Measurements from ENCODE around the gene TGFA. TPM values are rescaled to one million over a fixed set of nuclear protein-coding genes. Genes with fewer than 3 reads are reported as not detected.

TGFA gene
- total RNA-seq, 1 experiment from 2014 or later: 50.1 TPM

GRCh38 chr2:70433315-70433714 is 120.3 kb downstream of the TGFA start:
- ChIA-PET RAD21 (ENCODE audit: low non-redundant PET in 1 of 2, low total read pairs in 2 of 2, uncharacterized antibody in 2 of 2, unreplicated experiment in 2 of 2) (no interaction called here), POLR2A (no interaction called here), CTCF (no interaction called here)
- Histone ChIP-seq H3K4me3 (replicated peaks in 1 of 2; ENCODE audit: low read depth in 1 of 2, low read length in 2 of 2) (no peak overlapping the region), H3K4me1 (ENCODE audit: control insufficient read depth in 1 of 2, insufficient read depth in 2 of 2, low read length in 2 of 2) (peaks cover 0 to 11% of the 10 kb centered on the region in 2 experiments; a peak in 2 of 4 replicates), H3K27ac (ENCODE audit: low read depth, low read length) (no peak overlapping the region), H3K4me2 (ENCODE audit: low read length) (no peak overlapping the region), H3K79me2 (ENCODE audit: insufficient read depth, low read length) (no peaks in the 10 kb centered on the region), H4K20me1 (ENCODE audit: insufficient read depth) (no peaks in the 10 kb centered on the region), H2AFZ (ENCODE audit: low read depth, low read length, poor library complexity, severe bottlenecking) (no peak overlapping the region), H3K27me3 (ENCODE audit: insufficient read depth, low read length) (no peaks in the 10 kb centered on the region), H3K9me3 (ENCODE audit: control insufficient read depth in 1 of 2, insufficient read depth in 1 of 2, low read depth in 1 of 2, low read length in 2 of 2) (no peaks in the 10 kb centered on the region), H3K9me2 (ENCODE audit: insufficient read depth) (no peaks in the 10 kb centered on the region), H3K36me3 (ENCODE audit: control insufficient read depth in 1 of 2, insufficient read depth in 2 of 2, low read length in 2 of 2) (no peaks in the 10 kb centered on the region), H3K9ac (ENCODE audit: low read length) (no peak overlapping the region)
- DNase-seq (ENCODE audit: low read depth, low spot score) (no peak), ATAC-seq (no peak)
- intact Hi-C loops (cut with micrococcal nuclease): no loop called here
- BruUV-seq (replicated peaks): no TSS peak
- TF ChIP-seq, protein P1, sequence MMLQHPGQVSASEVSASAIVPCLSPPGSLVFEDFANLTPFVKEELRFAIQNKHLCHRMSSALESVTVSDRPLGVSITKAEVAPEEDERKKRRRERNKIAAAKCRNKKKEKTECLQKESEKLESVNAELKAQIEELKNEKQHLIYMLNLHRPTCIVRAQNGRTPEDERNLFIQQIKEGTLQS (IDR thresholded peaks at IDR 0.05): no peak

DNA sequence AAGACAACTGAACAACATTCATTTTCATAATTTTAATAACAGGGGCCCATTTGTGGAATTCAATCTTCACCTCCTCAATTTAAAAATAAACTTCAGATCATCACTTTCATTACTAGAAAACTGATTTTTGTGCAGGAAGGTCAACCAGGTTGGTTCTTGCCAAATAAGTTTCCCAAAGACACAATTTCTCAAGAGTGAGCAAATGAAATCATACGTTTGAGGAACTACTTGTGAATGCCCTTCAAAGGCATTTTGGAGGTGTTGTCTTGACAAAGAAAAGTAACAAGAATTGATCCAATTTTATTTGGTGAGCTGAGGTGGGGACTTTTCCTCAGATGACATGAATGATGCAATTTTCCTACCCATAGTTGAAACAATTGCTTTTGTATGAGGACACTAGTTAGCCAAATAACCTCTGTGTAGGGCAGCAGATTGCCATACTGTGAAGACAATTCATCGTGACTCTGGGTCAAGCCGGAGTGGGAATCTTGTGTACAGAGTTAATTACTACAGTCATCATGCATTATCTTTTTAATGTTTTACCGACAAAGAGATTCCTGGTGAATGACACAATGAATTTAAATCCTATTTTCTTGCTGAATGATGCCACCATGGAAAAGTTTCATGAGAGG is 121.8 kb downstream of the TGFA start:
- Histone ChIP-seq H3K27me3 (ENCODE audit: insufficient read depth, low read length) (no peaks in the 10 kb centered on the region), H3K4me1 (ENCODE audit: control insufficient read depth in 1 of 2, insufficient read depth in 2 of 2, low read length in 2 of 2) (peaks cover 0 to 11% of the 10 kb centered on the region in 2 experiments; a peak in 2 of 4 replicates), H3K36me3 (ENCODE audit: control insufficient read depth in 1 of 2, insufficient read depth in 2 of 2, low read length in 2 of 2) (no peaks in the 10 kb centered on the region), H3K9ac (ENCODE audit: low read length) (no peak overlapping the region), H4K20me1 (ENCODE audit: insufficient read depth) (no peaks in the 10 kb centered on the region), H3K4me2 (ENCODE audit: low read length) (peak overlapping the region; percentile 44), H3K4me3 (replicated peaks in 1 of 2; ENCODE audit: low read depth in 1 of 2, low read length in 2 of 2) (no peak overlapping the region; a peak in 1 of 4 replicates), H3K79me2 (ENCODE audit: insufficient read depth, low read length) (no peaks in the 10 kb centered on the region), H2AFZ (ENCODE audit: low read depth, low read length, poor library complexity, severe bottlenecking) (peak overlapping the region; percentile 95), H3K9me2 (ENCODE audit: insufficient read depth) (no peaks in the 10 kb centered on the region), H3K27ac (ENCODE audit: low read depth, low read length) (no peak overlapping the region), H3K9me3 (ENCODE audit: control insufficient read depth in 1 of 2, insufficient read depth in 1 of 2, low read depth in 1 of 2, low read length in 2 of 2) (no peaks in the 10 kb centered on the region)
- ChIA-PET POLR2A (no interaction called here), CTCF (no interaction called here), RAD21 (ENCODE audit: low non-redundant PET in 1 of 2, low total read pairs in 2 of 2, uncharacterized antibody in 2 of 2, unreplicated experiment in 2 of 2) (no interaction called here)
- peak; percentile 60 for DNase-seq (ENCODE audit: low read depth, low spot score)
- no TSS peak for BruUV-seq (replicated peaks)
- peak; percentile 61; the same call in 1 of the 2 replicates for ATAC-seq
- intact Hi-C loops (cut with micrococcal nuclease): no loop called here
- TF ChIP-seq MAX (IDR thresholded peaks at IDR 0.05): 0 out of 2 replicates have a peak, but pooled peaks have one; percentile 41
- no peak for TF ChIP-seq EZH2phosphoT487 (IDR thresholded peaks at IDR 0.05; ENCODE audit: borderline replicate concordance)
- TF ChIP-seq POLR2A (IDR thresholded peaks at IDR 0.05; ENCODE audit: borderline replicate concordance, extremely low read depth, insufficient read depth, insufficient read length): no peak
- TF ChIP-seq RAD21 (IDR thresholded peaks at IDR 0.05; ENCODE audit: low read depth): 0 out of 2 replicates have a peak, but pooled peaks have one; percentile 8
- peak; percentile 40; the same call in 1 of the 2 replicates for TF ChIP-seq CBX3 (IDR thresholded peaks at IDR 0.05; ENCODE audit: low read depth)
- no peak for TF ChIP-seq CTCF (IDR thresholded peaks at IDR 0.05 in 2 of 3, conservative IDR thresholded peaks at IDR 0.05 in 1 of 3; ENCODE audit: borderline replicate concordance in 1 of 3, insufficient read depth in 1 of 3, low read depth in 2 of 3, low read length in 2 of 3)
- 0 out of 2 replicates have a peak, but pooled peaks have one; percentile 23 for TF ChIP-seq POLR2AphosphoS5 (IDR thresholded peaks at IDR 0.05; ENCODE audit: low read depth, low read length)
- TF ChIP-seq, protein P2, sequence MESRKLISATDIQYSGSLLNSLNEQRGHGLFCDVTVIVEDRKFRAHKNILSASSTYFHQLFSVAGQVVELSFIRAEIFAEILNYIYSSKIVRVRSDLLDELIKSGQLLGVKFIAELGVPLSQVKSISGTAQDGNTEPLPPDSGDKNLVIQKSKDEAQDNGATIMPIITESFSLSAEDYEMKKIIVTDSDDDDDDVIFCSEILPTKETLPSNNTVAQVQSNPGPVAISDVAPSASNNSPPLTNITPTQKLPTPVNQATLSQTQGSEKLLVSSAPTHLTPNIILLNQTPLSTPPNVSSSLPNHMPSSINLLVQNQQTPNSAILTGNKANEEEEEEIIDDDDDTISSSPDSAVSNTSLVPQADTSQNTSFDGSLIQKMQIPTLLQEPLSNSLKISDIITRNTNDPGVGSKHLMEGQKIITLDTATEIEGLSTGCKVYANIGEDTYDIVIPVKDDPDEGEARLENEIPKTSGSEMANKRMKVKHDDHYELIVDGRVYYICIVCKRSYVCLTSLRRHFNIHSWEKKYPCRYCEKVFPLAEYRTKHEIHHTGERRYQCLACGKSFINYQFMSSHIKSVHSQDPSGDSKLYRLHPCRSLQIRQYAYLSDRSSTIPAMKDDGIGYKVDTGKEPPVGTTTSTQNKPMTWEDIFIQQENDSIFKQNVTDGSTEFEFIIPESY (IDR thresholded peaks at IDR 0.05; ENCODE audit: extremely low read depth, insufficient replicate concordance, low read length): no peak
- no peak for TF ChIP-seq ZFX (IDR thresholded peaks at IDR 0.05)
- no peak for TF ChIP-seq ZNF274 (IDR thresholded peaks at IDR 0.05; ENCODE audit: low read depth, low read length)
- no peak for TF ChIP-seq EGR1 (IDR thresholded peaks at IDR 0.05; ENCODE audit: low read depth)
- TF ChIP-seq, protein P1 (IDR thresholded peaks at IDR 0.05): peak; percentile 36; the same call in 1 of the 2 replicates
- no peak for TF ChIP-seq JUND (IDR thresholded peaks at IDR 0.05)
- TF ChIP-seq ELF1 (IDR thresholded peaks at IDR 0.05; ENCODE audit: borderline replicate concordance, low read depth): no peak
- TF ChIP-seq SP1 (IDR thresholded peaks at IDR 0.05; ENCODE audit: low read depth): peak; percentile 49
- TF ChIP-seq FOSL1 (IDR thresholded peaks at IDR 0.05; ENCODE audit: low read depth): peak; percentile 53; the same call in 1 of the 2 replicates

All from HCT116 (cell line).